CD4-positive, alpha-beta T cell treated with Interleukin-4 for 4 hours (primary cell): ENCODE results near the gene ETV2.
A peak's percentile ranks its signal among the peaks of the same experiment; 100 is the strongest.
"Not testable (repeated sequence)": the region's sequence is repeated elsewhere in the genome, so short reads cannot be mapped to it uniquely, and the experiment has no call there.

ENCODE experiments used
- DNase-seq: peaks from one replicate; pipeline ENCODE4 v3.0.0-alpha.2; 2020

ETV2 gene, protein sequence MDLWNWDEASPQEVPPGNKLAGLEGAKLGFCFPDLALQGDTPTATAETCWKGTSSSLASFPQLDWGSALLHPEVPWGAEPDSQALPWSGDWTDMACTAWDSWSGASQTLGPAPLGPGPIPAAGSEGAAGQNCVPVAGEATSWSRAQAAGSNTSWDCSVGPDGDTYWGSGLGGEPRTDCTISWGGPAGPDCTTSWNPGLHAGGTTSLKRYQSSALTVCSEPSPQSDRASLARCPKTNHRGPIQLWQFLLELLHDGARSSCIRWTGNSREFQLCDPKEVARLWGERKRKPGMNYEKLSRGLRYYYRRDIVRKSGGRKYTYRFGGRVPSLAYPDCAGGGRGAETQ

DNA sequence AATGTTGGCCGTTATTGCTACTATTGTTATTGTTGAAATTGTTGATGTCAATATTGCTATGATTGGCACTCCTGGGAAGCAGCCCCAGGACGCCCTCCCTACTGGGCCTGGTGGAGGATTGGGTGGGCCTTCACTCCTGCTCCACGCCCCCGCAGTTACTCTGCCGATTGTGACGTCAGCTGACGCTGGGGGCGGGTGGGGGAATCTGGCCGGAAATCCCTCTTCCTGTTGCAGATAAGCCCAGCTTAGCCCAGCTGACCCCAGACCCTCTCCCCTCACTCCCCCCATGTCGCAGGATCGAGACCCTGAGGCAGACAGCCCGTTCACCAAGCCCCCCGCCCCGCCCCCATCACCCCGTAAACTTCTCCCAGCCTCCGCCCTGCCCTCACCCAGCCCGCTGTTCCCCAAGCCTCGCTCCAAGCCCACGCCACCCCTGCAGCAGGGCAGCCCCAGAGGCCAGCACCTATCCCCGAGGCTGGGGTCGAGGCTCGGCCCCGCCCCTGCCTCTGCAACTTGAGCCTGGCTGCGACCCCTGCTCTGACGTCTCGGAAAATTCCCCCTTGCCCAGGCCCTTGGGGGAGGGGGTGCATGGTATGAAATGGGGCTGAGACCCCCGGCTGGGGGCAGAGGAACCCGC lies at the start of gene ETV2:
Gene ETV2, plus strand, starts transcription at position 231 of the 637 bp plus-strand sequence. CDS start 716 bp downstream, outside the sequence.
- peak; percentile 17 for DNase-seq

DNA sequence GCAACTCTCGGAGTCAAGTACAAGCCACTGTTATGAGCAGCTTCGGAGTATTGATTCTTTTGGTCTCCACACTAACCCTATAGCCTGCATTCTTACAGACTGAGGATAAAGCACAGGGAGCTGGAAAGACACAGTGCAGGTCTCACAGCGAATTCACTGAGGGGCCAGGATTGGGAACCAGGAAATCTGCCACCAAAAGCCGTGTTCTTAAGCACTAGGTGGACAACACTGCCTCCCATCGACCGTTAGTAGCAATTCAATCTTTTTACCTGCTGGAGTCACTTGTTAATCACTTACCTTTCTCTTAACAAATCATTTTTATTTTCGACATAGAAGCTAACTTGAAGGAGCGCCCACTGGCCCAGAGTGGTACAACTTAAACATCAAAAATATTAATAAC lies 49.3 kb upstream of the ETV2 start:
- DNase-seq, result peak; percentile 30

DNA sequence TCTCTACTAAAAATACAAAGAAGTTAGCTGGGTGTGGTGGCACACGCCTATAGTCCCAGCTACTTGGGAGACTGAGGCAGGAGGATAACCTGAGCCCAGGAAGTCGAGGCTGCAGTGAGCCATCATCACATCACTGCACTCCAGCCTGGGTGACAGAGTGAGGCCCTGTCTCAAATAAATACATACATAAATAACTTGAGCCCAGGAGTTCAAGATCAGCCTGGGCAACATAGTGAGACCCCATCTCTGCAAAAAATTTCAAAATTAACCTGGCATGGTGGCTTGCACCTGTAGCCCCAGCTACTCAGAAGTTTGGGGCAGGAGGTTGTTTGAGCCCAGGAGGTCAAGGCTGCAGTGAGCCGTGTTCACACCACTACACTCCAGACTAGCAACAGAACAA lies 46.5 kb upstream of the ETV2 start:
- not testable (repeated sequence) for DNase-seq

DNA sequence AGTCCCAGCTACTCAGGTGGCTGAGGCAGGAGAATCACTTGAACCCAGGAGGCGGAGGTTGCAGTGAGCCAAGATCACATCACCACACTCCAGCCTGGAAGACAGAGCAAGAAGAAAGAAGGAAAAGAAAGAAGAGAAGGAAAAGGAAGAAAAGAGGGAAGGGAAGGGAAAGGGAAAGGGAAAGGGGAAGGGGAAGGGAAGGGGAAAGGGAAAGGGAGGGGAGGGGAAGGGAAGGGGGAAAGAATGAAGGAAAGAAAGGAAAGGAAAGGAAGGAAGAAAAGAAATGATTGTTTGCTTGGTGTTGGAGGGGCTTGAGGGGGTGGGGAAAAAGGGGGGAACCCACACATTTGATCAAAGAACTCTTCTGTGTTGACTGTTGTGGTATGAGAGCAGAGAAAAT lies 45.6 kb upstream of the ETV2 start:
- no peak for DNase-seq

DNA sequence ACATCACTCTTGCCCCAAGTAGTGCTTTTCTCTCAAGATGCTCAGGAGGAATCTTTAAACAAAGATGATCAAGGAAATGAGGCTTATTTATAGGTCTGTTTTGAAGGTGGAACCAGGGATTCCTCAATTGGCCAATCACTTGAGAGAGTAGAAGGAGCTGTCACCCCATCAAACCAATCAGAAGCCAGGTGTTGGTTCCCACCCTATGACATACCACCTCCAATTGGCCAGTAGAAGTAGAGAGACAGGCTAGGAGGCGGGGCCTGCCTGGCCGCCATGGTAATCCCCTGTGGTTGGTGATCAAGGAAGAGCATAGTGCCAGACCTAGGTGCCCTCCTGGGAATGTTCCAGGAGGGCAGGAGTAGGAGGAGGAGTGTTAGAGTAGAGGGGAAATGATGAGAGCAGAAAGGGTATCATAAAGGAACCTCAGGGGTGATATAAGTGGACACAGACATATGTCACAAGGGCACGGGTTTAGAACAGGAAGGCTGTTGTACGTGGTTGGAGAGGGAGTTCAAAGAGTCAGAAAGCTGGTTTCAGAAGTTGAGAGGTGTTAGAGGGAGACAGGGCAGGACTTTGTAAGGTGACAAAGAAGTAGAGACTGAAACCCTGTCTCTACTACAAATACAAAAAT lies 45.1 kb upstream of the ETV2 start:
- no peak for DNase-seq

DNA sequence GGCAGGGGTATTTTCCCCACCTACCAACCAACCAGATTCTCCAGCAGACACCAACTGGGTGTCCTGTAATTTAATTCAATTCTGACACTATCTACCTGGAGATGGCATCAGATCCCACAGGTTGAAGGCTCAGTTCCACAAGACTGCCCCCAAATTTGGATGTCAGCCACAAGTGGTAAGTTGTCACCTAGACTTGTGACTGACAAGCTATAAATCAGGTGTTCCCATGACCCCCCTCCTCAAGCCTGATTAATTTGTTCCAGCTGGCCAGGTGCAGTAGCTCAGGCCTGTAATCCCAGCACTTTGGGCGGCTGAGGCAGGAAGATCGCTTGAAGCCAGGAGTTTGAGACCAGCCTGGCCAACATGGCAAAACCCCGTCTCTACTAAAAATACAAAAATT lies 39.6 kb upstream of the ETV2 start:
- DNase-seq, result no peak

DNA sequence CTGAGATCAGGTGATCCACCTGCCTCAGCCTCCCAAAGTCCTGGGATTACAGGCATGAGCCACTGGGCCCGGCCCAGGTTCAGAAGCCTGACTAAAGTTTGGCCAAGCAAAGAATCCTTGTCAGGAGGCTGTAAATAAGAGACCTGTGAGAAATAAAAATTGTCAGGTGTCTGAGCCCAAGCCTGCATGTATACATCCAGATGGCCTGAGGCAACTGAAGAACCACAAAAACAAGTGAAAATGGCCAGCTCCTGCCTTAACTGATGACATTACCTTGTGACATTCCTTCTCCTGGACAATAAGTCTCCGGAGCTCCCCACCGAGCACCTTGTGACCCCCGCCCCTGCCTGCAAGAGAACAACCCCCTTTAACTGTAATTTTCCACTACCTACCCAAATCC lies 37.1 kb upstream of the ETV2 start:
- not testable (repeated sequence) for DNase-seq

DNA sequence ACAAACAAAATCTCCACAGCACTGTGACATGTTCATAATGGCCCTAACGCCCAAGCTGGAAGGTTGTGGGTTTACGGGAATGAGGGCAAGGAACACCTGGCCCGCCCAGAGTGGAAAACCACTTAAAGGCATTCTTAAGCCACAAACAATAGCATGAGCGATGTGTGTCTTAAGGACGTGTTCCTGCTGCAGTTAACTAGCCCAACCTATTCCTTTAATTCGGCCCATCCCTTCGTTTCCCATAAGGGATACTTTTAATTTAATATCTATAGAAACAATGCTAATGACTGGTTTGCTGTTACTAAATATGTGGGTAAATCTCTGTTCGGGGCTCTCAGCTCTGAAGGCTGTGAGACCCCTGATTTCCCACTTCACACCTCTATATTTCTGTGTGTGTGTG lies 34.4 kb upstream of the ETV2 start:
- not testable (repeated sequence) for DNase-seq

DNA sequence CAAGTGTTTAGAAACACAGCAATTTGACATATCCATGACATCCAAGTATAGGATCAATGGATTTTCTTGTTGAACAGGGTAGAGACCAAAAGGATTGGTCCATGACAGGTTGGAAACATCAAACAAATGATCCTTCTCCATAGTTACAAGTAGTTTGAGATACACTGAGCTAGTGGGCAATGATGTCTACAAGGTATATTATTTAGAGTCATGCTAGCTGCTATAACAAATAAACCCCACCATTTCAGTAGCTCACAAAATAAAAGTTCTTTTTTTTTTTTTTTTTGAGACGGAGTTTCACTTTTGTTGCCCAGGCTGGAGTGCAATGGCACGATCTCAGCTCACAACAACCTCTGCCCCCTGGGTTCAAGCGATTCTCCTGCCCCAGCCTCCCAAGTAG lies 33.9 kb upstream of the ETV2 start:
- no peak for DNase-seq

DNA sequence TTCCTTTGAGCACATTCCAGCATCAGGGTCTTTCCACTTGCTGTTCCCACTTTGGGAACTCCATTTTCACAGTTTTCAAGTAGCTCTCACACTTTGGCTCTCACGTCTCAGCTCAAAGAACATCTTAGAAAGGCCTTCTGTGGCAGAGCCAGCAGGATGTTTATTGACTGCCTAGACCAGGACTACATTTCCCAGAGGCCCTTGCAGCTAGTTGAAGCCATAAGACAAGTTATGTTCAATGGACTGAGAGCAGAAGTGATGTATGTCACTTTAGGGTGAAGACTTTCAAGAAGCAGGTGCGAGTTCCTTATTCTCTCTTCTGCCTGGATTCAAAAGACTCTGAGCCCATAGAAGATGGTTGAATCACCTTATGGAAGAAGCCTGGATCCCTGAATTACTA lies 33.3 kb upstream of the ETV2 start:
- DNase-seq, result no peak

DNA sequence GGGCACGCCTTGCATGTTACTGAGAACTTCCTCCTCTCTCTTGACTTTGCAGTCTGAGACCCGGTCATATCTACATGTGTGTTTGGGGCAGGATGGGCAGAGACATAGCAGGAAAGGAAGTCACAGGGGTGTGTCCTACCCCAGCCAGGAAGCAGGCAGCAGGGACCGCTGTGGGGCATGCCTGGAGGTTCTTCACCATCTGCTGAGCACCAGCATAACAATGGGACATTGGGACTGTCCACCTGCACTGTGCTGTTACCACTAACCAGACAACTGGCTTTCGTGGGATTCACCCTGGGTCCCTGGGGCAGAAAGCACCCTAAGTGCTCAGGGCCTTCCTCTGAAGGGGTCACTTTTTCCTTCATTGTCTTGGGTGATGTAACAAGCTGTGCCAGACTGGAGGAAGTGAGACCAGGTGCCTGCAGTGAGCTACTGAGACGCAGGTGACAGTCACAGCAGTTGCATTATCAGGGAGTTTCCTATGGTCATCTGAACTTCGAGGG lies 31.6 kb upstream of the ETV2 start:
- DNase-seq, result peak; percentile 34

DNA sequence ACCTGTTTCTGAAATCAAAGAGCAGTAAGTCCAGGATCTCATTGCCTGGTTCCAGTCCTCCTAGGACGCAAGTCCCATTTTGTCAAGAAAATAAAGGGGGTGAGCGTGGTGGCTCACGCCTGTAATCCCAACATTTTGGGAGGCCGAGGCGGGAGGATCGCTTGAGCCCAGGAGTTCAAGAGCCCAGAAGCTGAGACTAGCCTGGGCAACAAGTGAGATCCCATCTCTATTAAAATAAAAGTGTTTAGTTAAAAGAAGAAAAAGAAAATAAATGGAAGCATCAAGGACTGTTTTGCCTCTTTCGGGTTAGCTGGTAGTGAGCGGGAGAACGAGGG lies 29.4 kb upstream of the ETV2 start:
- no peak for DNase-seq

DNA sequence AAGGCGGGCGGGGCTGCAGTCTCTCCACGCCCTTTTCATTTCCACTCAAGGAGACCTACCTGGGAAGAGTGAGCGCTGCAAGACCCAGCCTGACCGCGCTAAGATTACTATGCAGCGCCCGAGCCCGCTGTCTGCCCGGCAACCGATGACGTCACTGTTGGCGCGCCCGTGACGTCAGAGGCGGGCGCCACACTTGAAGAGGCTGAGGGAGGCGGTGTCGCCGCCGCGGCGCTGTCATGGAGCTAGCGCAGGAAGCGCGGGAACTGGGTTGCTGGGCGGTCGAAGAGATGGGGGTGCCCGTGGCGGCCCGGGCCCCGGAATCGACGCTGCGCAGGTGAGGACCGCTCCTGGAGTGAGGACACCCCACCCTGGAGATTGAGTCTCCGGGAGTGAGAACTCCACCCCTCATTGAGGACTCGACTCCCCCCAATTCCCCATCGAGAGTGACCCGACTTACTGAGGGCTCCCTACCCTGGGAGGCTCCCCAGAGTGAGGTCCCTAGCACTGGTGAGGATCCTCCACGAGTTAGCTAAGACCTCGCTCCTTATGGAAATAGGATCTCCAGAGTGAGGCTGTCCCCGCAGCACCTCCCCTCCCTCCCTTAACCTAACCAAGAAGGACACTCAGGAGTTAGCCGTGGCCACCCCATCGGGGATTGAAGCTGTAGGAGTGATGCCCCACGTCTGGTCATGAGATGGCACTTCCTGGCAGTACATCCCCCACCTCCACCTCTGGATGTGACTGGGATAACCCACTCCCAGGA lies 28.8 kb upstream of the ETV2 start, which contains the start of gene HAUS5:
Gene HAUS5, plus strand, starts transcription at position 177 of the 763 bp plus-strand sequence. Its CDS starts 60 bp downstream, at position 237.
- DNase-seq, result peak; percentile 93

DNA sequence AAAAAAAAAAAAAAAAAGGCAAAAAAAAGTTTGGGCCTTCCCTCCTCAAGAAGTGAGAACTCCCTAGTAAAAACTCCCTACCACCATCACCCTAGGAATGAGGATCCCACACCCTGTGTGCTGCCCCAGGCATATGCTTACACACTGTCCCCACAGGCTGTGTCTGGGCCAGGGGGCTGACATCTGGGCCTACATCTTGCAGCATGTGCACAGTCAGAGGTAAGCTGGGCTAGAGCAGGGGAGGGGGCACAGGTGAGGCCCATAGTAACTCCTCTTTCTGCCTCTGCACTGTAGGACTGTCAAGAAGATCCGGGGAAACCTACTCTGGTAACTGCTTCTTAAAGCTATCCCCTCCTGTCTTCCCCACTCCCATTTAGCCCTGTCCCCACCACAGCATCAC lies 28.0 kb upstream of the ETV2 start:
- DNase-seq, result no peak

DNA sequence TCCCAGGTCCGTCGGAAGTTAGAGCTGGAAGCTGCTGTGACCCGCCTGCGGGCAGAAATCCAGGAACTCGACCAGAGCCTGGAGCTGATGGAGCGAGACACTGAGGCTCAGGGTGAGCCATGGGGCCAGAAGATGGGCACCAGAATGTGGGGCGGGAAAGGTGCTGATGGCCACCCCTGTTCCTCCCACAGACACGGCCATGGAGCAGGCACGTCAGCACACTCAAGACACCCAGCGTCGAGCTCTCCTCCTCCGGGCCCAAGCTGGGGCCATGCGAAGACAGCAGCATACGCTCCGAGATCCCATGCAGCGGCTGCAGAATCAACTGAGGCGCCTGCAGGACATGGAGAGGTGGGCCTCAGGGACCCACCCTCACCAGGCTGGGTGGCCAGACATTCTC lies 26.5 kb upstream of the ETV2 start:
- DNase-seq, result no peak

DNA sequence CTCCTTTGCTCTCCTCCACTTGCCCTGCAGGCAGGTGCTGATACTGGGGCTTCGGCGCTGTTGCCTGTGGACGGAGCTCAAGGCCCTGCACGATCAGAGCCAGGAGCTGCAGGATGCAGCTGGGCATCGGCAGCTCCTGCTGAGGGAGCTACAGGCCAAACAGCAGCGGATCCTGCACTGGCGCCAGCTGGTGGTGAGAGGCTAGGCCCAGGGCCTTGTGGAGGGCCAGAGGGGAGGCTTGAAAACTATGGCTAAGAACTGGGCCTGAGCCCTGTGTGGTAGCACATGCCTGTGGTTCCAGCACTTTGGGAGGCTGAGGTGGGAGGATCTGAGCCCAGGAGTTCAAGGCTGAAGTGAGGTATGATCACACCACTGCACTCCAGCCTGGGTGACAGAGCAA lies 22.7 kb upstream of the ETV2 start:
- no peak for DNase-seq

DNA sequence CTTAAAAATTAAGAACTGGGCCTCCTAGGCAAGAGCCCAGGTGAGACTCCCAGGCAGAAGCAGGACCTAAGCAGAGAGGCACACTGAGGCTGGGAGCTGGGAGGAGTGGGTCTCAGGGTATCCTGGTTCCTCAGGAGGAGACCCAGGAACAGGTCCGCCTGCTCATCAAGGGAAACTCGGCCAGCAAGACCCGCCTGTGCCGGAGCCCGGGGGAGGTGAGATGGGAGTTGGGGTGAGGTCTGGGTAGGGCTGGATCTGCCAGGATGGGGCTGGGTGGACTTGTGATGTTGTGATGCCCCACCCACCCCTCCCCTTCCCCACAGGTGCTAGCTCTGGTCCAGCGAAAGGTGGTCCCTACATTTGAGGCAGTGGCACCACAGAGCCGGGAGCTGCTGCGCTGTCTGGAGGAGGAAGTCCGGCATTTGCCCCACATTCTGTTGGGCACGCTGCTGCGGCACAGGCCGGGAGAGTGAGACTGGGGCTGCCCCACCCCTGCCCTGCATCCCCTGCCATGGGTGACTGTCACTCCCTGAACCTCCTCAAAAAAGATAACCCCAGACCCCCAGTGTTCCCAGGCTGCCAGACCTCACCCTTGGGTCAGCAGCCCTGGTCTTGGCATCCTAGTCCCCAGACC lies 22.1 kb upstream of the ETV2 start:
- no peak for DNase-seq

DNA sequence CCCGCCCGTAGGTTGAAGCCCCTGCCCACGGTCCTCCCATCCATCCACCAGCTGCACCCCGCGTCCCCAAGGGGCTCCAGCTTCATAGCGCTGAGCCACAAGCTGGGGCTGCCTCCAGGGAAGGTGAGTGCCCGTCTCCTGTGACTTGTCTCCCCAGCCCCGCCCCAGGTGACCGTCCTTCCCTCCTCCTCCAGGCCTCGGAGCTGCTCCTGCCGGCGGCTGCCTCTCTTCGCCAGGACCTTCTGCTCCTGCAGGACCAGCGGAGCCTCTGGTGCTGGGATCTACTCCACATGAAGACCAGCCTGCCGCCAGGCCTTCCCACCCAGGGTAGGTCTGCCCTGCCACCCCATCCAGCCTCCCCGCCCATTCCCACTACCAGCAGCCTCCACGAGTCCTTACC lies 21.5 kb upstream of the ETV2 start:
- no peak for DNase-seq

DNA sequence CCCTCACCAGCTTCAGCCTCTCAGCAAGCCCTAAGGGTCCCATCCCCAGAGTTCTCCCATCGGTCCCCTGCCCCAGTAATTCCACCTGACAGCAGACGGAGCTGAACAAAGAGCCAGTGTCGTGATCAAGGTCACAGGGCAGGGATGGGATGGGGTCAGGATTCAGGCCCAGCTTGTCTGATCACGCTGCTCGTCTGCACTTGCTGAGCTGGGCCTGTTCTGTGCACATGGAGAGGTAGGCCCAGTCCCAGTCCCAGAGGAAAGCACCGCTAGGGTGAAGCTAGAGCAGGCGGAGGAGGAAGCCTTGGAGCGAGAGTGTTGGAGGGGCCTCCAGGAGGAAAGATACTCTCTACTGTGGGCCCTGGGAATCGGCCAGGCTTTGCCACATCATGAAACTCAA lies 19.8 kb upstream of the ETV2 start:
- no peak for DNase-seq

DNA sequence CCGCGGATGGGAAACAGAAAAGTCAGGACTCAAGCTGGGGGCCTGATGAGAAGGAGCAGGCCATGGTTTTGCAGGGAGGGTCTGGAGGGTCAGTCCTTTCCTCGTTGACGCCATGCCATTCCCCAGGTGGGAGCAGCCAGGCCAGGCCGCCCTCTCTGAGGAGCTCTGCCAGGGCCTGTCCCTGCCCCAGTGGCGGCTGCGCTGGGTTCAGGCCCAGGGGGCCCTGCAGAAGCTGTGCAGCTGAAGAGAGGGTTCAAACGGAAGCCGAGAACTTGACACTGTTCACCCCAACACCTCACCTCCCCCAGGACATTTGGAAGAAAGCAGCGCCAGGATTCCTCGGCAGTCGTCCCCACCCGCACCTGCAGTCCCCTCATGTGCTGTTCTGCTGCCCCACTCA lies 18.8 kb upstream of the ETV2 start:
- no peak for DNase-seq

DNA sequence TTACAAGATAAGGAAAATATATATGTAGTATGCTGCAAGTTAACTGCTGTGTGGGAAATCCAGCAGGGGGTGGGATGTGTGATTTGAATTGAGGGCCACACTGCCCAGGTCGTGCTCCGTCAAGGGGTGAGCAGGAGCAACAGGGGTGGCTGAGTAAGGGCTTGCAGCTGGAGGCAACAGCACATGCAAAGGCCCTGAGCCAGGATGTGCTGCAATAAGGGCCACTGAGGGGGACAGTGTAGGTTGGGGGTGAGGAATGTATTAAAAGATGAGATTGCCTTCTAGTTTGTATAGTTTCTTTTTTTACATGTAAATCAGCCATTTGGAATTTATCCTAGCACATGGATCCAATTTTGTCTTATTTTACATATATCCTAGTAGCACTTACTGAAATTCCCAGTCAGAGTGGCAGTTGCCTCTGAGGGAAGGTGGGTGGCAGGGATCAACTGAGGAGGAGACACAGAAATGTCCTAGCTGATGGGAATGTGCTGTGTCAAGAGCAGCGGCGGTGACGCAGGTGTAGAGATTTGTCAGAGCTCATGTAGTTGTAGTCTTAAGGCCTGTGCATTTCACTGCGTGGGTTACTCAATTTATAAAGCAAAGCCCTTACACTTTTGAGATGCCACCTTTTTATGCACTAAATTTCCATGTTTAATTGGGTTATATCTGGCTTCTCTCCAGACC lies 18.1 kb upstream of the ETV2 start:
- DNase-seq, result no peak

DNA sequence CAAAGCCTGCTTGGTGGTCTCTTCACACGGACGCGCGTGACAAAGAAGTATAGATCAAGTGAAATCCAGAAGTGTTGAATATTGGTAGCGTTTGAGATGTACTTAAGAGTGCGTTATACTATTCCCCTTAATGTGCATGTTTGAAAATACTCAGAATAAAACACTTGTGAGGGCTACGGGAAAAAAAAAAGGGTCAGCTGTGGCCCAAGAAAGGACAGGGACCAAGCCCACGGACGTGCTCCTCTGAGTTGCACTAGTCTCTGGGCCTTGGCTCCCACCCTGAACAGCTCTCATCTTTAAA lies 13.3 kb upstream of the ETV2 start:
- no peak for DNase-seq
